Measurements from ENCODE around the gene KANSL1L.

The KANSL1L gene

GRCh38 chr2:209977386-209978239 is 193.6 kb downstream of the KANSL1L start:
- TF ChIP-seq POLR2A (IDR thresholded peaks at IDR 0.05; ENCODE audit: low read depth, low read length), result no peak
- no peak for FAIRE-seq
- DNase-seq (ENCODE audit: insufficient read length, low spot score), result no peak

DNA sequence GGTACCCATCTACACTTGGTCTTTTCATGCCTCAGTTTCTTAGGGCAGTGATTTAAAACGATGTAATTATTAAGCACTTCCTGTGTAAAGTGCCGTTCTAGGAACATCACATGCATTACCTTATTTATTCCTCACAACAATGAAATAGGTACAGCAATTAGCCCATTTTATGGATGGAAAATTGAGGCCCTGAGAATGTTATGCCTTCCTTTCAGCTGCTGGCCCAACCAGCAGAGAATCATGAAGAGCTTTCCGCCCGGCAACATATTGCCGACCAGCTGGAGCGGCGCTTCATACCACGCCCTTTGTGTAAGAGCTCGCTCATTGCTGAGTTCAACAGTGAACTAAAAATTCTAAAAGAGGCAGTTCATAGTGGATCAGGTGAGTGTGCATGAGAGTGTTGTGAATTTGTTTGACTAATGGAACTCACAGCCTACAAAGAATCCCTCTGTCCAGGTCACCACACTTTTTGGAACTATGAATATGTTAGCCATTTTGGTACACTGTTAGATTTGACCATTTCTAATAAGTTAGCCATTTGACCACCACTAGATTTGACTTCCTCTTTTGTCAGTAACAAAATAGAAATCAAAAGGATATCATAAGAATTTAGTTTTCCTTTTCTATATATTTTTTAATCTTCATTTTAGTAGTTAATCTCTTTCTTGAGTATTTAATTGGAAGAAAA is 194.4 kb downstream of the KANSL1L start:
- FAIRE-seq (no peak), DNase-seq (ENCODE audit: insufficient read length, low spot score) (no peak)
- no peak for TF ChIP-seq POLR2A (IDR thresholded peaks at IDR 0.05; ENCODE audit: low read depth, low read length)

GRCh38 chr2:209974576-209974975 is 196.6 kb downstream of the KANSL1L start:
- DNase-seq (ENCODE audit: insufficient read length, low spot score) (no peak), FAIRE-seq (no peak)
- TF ChIP-seq POLR2A (IDR thresholded peaks at IDR 0.05; ENCODE audit: low read depth, low read length), result no peak

DNA sequence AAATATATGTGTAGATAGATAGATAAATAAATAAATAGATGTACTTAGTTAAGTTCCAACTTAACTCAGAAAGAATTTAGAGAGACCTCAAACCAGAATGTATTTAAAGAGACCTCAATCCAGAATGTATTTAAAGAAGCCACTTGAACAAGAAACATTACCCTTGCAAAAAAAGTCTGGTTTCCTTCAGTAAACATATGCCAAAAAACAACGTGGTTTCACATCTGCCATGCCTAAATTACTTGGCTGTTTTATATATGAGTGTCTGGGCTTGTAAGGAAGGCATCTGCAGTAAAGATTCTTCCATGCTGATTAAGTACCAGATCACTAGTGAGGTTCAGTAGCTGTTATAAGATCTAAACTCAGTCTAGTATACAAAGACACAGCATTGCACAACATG is 197.9 kb downstream of the KANSL1L start:
- DNase-seq (ENCODE audit: insufficient read length, low spot score), result no peak
- no peak for FAIRE-seq
- TF ChIP-seq POLR2A (IDR thresholded peaks at IDR 0.05; ENCODE audit: low read depth, low read length), result no peak
